Activated CD4-positive, alpha-beta T cell treated with anti-CD3 and anti-CD28 coated beads, Interleukin-2, amount 50 U/mL, for 4 hours (primary cell): ENCODE data around the gene BSN.

Source experiments
- DNase-seq, 2 experiments: peaks; one replicate each; pipeline ENCODE4 v3.0.0-alpha.2; 2020

BSN gene

GRCh38 chr3:49629451-49629850, 75.2 kb downstream of the BSN start:
- no peak for DNase-seq

- no peak for DNase-seq
These were observed 75.6 kb downstream of the BSN start for GRCh38 chr3:49629866-49630265.

- no peak for DNase-seq
These were observed 76.5 kb downstream of the BSN start for GRCh38 chr3:49630784-49631183.

- no peak for DNase-seq
These were observed 80.5 kb downstream of the BSN start for GRCh38 chr3:49634736-49635135.

GRCh38 chr3:49636883-49637609, 82.8 kb downstream of the BSN start:
- no peak for DNase-seq

GRCh38 chr3:49638445-49638844, 84.2 kb downstream of the BSN start:
- DNase-seq, result no peak

- DNase-seq, result no peak
These were observed 85.3 kb downstream of the BSN start for GRCh38 chr3:49639551-49639950.

- DNase-seq, result no peak
These were observed 87.0 kb downstream of the BSN start for GRCh38 chr3:49641292-49641691.

- DNase-seq, result no peak
These were observed 87.8 kb downstream of the BSN start for GRCh38 chr3:49641921-49642707.

- no peak for DNase-seq
These were observed 88.5 kb downstream of the BSN start for GRCh38 chr3:49642708-49643145.

GRCh38 chr3:49644684-49645083, 90.4 kb downstream of the BSN start:
- DNase-seq, result no peak

- no peak for DNase-seq
These were observed 92.0 kb downstream of the BSN start for GRCh38 chr3:49646236-49646635.

- no peak for DNase-seq
These were observed 93.5 kb downstream of the BSN start for GRCh38 chr3:49647741-49648140.

GRCh38 chr3:49648354-49649019, 94.2 kb downstream of the BSN start:
- no peak for DNase-seq

GRCh38 chr3:49649576-49649975, 95.3 kb downstream of the BSN start:
- no peak for DNase-seq

- no peak for DNase-seq
These were observed 95.9 kb downstream of the BSN start for GRCh38 chr3:49650177-49650576.

GRCh38 chr3:49650637-49651036, 96.4 kb downstream of the BSN start:
- DNase-seq, result no peak

GRCh38 chr3:49652218-49652902, 98.1 kb downstream of the BSN start:
- DNase-seq, result no peak

GRCh38 chr3:49652903-49653415, 98.7 kb downstream of the BSN start:
- DNase-seq, result no peak

- DNase-seq, result no peak
These were observed 99.3 kb downstream of the BSN start for GRCh38 chr3:49653621-49654020.

- DNase-seq, result no peak
These were observed 100.0 kb downstream of the BSN start for GRCh38 chr3:49654176-49654825.

GRCh38 chr3:49654955-49655556, 100.8 kb downstream of the BSN start:
- DNase-seq, result no peak
